GM12878 (cell line): ENCODE data around the gene MPRIP.

ENCODE experiments used
- CBX3 ChIP-seq: fragments of 200-600 bp; sonication (generic); IDR thresholded peaks from 2 replicates; pipeline ENCODE4 v1.6.1; 2016; ENCODE audit warnings: low read depth, borderline replicate concordance
- CREM ChIP-seq: IDR thresholded peaks from 2 replicates; pipeline ENCODE4 v1.6.1; 2014; ENCODE audit warnings: antibody characterized with exemption, low read depth
- ESRRA ChIP-seq: IDR thresholded peaks from 2 replicates; pipeline ENCODE4 v1.6.1; 2012; ENCODE audit warnings: mild to moderate bottlenecking, low read length, improper control_type of control experiment
- MTA2 ChIP-seq: fragments of 450-650 bp; IDR thresholded peaks from 2 replicates; pipeline ENCODE4 v1.6.1; 2016; ENCODE audit warnings: low read depth, mild to moderate bottlenecking, moderate library complexity
- NBN ChIP-seq: fragments of 450-650 bp; IDR thresholded peaks from 2 replicates; pipeline ENCODE4 v1.6.1; 2016
- NR2C2 ChIP-seq: IDR thresholded peaks from 2 replicates; pipeline ENCODE4 v1.6.1; 2011; ENCODE audit warnings: borderline replicate concordance, low read depth; ENCODE audit not compliant: control insufficient read depth, insufficient read length
- PAX8 ChIP-seq: fragments of 450-650 bp; IDR thresholded peaks from 2 replicates; pipeline ENCODE4 v1.6.1; 2017; ENCODE audit warnings: mild to moderate bottlenecking, moderate library complexity
- POLR2A ChIP-seq: IDR thresholded peaks from 2 replicates; pipeline ENCODE4 v1.6.1; 2011; ENCODE audit warnings: low read depth, mild to moderate bottlenecking, low read length
- TAF1 ChIP-seq: IDR thresholded peaks from 2 replicates; pipeline ENCODE4 v1.6.1; 2011; ENCODE audit warnings: mild to moderate bottlenecking, low read depth, low read length, borderline replicate concordance
- TF ChIP-seq, protein P1 (sequence below), 3 experiments: IDR thresholded peaks in 2 of 3; conservative IDR thresholded peaks in 1 of 3; 2 replicates each; pipeline ENCODE4 v1.5.1; 2011; ENCODE audit warnings: low read depth in 3 of 3, low read length in 3 of 3, mild to moderate bottlenecking in 3 of 3, control low read depth in 2 of 3, moderate library complexity in 2 of 3, inconsistent platforms in 1 of 3, mixed read lengths in 1 of 3; ENCODE audit not compliant: control insufficient read depth in 2 of 3, insufficient read depth in 1 of 3; ENCODE audit errors: extremely low read depth in 1 of 3
- TF ChIP-seq, protein P2 (sequence below): fragments of 450-650 bp; IDR thresholded peaks from 2 replicates; pipeline ENCODE4 v1.6.1; 2018; ENCODE audit warnings: borderline replicate concordance, mild to moderate bottlenecking; ENCODE audit not compliant: partially characterized antibody

DNA sequence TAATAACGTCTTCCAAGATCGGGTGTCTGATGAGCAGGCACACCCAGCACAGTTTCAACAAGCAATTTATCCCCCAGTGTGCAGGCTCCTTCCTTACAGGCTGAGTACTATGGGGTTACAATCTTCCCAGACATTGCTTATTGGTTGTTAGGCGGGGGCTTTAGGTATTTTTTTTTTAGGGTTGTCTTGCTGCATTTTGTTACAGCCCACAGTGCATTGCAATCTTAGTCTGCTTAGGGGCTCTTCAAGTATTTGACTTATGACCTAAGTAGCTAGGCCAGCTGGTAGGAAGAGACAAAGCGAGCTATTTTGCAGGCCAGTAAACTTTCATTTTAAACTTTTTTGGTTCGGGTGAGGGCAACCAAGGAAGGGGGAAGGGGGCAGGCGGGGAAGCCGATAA is 158.1 kb downstream of the MPRIP start:
- TF ChIP-seq NBN (no peak), NR2C2 (no peak), POLR2A (no peak), PAX8 (no peak), MTA2 (no peak), CREM (no peak), TAF1 (no peak), ESRRA (no peak), CBX3 (no peak)
- TF ChIP-seq, protein P1, sequence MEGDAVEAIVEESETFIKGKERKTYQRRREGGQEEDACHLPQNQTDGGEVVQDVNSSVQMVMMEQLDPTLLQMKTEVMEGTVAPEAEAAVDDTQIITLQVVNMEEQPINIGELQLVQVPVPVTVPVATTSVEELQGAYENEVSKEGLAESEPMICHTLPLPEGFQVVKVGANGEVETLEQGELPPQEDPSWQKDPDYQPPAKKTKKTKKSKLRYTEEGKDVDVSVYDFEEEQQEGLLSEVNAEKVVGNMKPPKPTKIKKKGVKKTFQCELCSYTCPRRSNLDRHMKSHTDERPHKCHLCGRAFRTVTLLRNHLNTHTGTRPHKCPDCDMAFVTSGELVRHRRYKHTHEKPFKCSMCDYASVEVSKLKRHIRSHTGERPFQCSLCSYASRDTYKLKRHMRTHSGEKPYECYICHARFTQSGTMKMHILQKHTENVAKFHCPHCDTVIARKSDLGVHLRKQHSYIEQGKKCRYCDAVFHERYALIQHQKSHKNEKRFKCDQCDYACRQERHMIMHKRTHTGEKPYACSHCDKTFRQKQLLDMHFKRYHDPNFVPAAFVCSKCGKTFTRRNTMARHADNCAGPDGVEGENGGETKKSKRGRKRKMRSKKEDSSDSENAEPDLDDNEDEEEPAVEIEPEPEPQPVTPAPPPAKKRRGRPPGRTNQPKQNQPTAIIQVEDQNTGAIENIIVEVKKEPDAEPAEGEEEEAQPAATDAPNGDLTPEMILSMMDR (IDR thresholded peaks at IDR 0.05 in 2 of 3, conservative IDR thresholded peaks at IDR 0.05 in 1 of 3; ENCODE audit: control insufficient read depth in 2 of 3, extremely low read depth in 1 of 3, insufficient read depth in 1 of 3, low read depth in 3 of 3, low read length in 3 of 3) = no peak
- TF ChIP-seq, protein P2, sequence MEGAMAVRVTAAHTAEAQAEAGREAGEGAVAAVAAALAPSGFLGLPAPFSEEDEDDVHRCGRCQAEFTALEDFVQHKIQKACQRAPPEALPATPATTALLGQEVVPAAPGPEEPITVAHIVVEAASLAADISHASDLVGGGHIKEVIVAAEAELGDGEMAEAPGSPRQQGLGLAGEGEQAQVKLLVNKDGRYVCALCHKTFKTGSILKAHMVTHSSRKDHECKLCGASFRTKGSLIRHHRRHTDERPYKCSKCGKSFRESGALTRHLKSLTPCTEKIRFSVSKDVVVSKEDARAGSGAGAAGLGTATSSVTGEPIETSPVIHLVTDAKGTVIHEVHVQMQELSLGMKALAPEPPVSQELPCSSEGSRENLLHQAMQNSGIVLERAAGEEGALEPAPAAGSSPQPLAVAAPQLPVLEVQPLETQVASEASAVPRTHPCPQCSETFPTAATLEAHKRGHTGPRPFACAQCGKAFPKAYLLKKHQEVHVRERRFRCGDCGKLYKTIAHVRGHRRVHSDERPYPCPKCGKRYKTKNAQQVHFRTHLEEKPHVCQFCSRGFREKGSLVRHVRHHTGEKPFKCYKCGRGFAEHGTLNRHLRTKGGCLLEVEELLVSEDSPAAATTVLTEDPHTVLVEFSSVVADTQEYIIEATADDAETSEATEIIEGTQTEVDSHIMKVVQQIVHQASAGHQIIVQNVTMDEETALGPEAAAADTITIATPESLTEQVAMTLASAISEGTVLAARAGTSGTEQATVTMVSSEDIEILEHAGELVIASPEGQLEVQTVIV = no peak
